ENCODE measurements around the gene KCNJ18.
"Not testable (repeated sequence)": the region's sequence is repeated elsewhere in the genome, so short reads cannot be mapped to it uniquely, and the experiment has no call there.

KCNJ18 gene

GRCh38 chr17:21671871-21672270 lies 20.5 kb upstream of the KCNJ18 start:
- DNase-seq = not testable (repeated sequence)

- DNase-seq = not testable (repeated sequence)
Observed at GRCh38 chr17:21673451-21674241, 18.7 kb upstream of the KCNJ18 start.

DNA sequence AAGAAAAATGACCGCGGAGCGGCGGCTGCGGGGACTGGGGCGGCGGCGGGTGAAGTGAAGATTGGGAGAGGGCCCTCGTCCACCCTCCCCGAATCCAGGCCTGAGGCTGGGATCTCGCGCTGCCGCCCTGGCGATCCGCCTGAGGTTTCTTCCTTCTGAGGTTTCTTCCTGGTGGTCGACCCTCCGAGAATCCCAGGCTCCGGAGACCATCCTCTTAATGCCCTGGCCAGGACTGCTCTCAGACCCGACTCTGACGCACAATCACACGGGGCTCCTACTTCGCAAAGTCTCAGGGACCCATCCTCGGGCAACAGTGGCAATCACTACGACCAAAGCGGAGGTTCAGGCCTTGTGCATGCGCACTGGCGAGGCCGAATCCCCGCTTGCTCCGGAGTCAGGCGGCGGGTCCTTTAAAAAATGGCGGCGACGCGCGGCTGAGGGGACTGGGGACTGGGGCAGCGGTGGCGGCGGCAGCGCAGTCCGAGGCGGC lies 18.0 kb upstream of the KCNJ18 start:
- DNase-seq = no peak

DNA sequence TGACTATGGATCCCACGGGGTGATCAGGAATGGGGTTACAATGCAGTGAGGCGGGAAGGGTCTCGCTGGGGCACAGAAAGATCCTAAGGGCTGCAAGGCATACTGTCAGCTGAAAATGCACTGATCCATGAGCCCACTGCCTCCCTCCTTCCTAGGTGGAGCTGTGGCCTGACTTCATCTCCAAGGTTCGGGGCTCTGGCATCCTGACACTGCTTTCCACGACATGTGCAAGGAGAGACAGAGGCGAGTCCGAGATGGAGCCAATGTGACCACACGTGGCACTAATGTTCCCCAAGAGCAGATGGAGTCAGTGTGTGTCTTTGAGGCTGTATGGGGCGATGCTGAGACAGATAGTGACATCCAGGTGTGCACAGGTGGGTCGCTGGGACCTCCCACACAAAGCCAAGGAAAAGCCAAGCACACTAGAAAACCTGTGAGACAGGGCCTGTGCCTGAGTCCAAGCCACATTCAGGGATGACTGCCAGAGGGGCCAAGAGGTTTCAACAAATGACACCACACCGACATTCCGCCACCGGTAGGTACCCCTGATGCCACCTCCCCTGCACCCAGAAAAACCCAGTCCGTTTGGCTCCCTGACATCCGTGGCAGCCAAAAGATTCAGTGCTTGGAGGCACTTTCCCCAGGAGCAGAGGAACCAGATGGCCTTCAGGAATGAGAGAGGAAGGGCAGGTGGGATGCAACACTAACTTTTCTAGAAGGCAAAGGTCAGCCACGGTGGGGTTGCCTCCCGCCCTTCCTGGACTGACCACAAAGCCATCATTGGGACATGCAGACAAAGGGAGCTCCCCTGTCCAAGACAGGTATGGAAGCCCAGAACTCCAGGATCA lies 17.2 kb upstream of the KCNJ18 start:
- DNase-seq = not testable (repeated sequence)

- not testable (repeated sequence) for DNase-seq
Observed at GRCh38 chr17:21675739-21676130, 16.6 kb upstream of the KCNJ18 start.

GRCh38 chr17:21676281-21677111 lies 15.8 kb upstream of the KCNJ18 start:
- no peak for DNase-seq

GRCh38 chr17:21677126-21677910 lies 15.0 kb upstream of the KCNJ18 start:
- DNase-seq = no peak

DNA sequence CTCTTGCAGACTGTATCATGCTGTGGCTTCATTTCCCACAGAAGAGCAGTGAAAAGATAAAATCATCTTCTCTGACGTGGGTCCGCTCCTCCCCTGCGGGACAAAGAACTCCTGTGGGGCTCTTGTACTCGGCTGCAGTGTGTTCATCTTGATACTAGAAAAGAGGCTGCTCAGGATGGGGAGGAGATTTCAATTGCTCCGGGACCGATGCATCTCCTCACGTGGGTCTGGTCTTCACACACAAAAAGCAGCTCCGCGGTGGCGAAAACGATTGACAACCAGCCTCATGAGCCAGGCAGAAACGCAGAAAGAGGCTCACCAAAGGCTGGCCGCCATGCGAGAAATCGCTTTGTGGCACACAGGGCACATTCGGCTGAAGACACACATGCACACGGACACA lies 14.4 kb upstream of the KCNJ18 start:
- DNase-seq = no peak

GRCh38 chr17:21678393-21679081 lies 13.8 kb upstream of the KCNJ18 start:
- peak; percentile 62 to 91 for DNase-seq

GRCh38 chr17:21679256-21680146 lies 12.8 kb upstream of the KCNJ18 start:
- peak in 1 of 2 experiments; percentile 61 for DNase-seq

DNA sequence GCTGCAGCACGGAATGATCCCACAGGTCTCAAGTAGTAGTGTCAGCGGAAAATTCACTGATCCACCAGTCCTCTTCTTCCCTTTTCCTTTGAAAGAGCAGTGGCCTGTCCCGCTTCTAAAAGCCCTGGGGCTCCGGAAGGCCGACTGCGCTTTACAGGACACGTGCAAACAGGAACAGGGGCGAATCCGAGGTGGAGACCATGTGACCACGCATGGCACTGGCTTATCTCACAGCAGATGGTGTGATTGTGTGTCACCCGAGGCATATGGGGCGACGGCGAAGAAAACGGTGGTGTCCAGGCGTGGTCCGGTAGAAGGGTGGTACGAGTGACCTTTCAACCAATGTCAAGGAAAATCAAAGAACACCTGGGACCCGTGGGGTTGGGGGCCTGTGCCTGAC lies 12.0 kb upstream of the KCNJ18 start:
- peak in 1 of 2 experiments; percentile 15 for DNase-seq

DNA sequence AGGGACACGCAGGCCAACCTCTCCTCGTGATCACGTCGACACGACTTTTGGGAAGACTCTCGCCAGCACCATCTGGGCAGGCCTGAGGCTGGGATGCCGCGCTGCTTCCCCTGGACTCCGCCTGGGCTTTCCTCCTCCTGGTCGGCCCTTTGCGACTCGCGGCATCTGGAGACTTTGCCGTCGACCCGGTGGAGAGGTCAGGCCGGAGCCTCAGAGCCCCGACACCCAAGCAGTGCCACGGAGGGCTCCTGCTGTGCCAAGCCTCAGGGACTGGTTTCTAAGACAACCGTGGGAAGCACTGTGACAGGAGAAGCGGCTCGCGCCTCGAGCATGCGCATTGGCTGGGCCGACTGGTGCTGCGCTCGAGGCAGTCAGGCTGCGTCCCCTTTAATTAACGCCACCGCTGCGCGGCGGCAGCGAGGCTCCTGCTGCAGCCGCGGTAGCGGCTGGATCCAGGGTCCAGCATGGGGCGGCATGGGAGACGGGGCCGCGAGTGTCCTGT lies 11.4 kb upstream of the KCNJ18 start:
- peak; percentile 28 to 81 for DNase-seq

GRCh38 chr17:21681576-21681975 lies 10.7 kb upstream of the KCNJ18 start:
- peak in 1 of 2 experiments; percentile 17 for DNase-seq

DNA sequence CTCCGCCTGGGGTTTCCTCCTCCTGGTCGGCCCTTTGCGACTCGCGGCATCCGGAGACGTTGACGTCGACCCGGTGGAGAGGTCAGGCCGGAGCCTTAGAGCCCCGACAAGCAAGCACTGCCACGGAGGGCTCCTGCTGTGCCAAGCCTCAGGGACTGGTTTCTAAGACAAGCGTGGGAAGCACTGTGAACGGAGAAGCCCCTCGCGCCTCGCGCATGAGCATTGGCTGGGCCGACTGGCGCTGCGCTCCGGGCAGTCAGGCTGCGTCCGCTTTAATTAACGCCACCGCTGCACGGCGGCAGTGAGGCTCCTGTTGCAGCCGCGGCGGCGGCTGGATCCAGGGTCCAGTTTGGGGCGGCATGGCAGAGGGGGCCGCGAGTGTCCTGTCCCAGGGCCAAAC lies 10.2 kb upstream of the KCNJ18 start:
- DNase-seq = peak in 1 of 2 experiments; percentile 45

GRCh38 chr17:21683142-21683712 lies 9.1 kb upstream of the KCNJ18 start:
- DNase-seq = peak in 1 of 2 experiments; percentile 80

GRCh38 chr17:21683897-21684296 lies 8.4 kb upstream of the KCNJ18 start:
- peak in 1 of 2 experiments; percentile 45 for DNase-seq

- not testable (repeated sequence) for DNase-seq
Observed at GRCh38 chr17:21684384-21684783, 7.9 kb upstream of the KCNJ18 start.

GRCh38 chr17:21685061-21685795 lies 7.1 kb upstream of the KCNJ18 start:
- not testable (repeated sequence) for DNase-seq
